DND-41 (cell line): Measurements from ENCODE around the gene MCTP1.

Experiments
- CTCF ChIP-seq: IDR thresholded peaks from 2 replicates; pipeline ENCODE4 v1.5.1; 2012; ENCODE audit warnings: borderline replicate concordance, low read length, moderate library complexity, mild to moderate bottlenecking; ENCODE audit not compliant: poor library complexity, severe bottlenecking; ENCODE audit errors: extremely low read depth
- EZH2 ChIP-seq: IDR thresholded peaks from 3 replicates; pipeline ENCODE4 v1.6.1; 2012; ENCODE audit warnings: borderline replicate concordance, low read depth, mild to moderate bottlenecking, moderate library complexity, low read length, inconsistent platforms; ENCODE audit not compliant: severe bottlenecking

- no peak for TF ChIP-seq CTCF
- no peak for TF ChIP-seq EZH2
Measured at GRCh38 chr5:95177456-95177855, 107.4 kb downstream of the MCTP1 start.
